Measurements from ENCODE around the gene WDFY2.

Gene WDFY2

DNA sequence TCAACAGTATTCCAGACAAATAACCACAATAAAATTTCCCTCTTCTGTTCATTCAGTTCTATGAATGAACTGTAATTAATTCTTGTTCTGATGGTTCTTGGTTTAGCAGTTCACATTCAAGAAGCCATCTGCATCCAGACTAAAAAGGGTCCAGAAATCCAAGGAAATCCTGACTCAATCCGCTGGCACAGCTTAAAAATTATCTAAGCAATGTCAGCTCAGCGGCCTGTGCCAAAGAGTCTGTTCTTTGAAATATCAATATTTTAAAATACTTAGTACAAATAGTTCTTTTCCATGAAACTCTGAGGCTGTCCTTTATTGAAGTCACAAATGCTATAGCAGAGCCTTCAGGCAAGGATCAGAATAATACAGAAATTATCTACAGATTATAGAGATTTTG lies 162.5 kb downstream of the WDFY2 start:
- DNase-seq = no peak

DNA sequence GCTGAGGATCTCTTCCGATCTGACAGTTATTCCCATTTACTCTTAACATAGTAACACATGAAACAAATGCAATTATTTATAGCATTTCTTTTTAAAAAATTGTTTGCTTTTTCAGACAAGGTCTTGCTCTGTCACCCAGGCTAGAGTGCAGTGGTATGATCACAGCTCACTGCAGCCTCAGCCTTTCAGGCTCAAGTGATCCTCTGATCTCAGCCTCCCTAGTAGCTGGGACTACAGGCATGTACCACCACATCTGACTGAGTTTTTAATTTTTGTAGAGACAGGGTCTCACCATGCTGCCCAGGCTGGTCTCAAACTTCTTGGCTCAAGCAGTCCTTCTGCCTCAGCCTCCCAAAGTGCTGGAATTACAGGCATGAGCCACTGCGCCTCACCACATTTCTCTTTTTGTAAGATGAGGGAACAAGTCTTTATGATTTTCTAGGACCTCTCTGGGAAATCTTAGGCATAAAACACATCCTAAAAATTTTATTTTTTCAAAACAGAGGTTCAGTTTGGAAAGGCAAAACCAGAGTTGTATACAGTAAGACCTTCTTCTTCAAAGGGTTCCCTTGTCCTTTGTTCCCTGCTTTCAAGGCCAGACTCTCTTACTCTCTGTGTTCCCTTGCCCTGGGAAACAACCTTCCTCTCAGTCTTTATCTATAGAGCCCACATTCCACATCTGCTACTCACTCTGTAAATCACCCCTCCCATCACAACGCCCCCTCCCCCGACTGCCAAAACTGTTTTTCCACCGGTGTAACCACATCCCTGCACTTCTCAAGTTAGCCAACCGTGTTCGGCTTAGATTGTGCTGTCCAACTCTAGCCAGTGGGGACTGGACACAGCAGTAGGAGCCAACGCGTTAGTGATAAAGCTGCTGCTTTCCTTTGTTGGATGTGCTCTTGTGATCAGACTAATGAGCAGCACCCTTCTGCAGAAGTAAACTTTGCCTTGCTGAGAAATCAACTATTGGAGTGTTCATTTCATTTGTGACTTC lies 163.5 kb downstream of the WDFY2 start:
- DNase-seq = no peak

DNA sequence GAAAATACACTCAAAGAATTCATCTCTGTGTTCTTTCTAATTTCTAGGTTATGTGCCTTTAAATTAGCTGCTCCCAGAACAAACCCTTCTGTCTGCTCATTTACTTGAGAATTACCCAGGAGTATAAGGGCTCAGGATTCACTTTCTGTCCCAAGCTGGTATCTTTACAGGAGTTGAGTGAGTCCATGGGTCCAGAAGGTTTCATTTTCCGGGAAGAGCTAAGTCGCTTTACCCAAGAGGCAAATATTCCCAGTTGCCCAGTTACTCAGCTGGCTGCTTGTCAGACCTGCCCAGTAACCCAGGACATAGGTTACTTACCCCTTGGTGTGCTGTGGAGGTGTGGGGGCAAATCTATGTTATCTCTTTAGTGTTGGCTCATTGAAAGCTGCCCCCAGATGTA lies 172.4 kb downstream of the WDFY2 start:
- DNase-seq = no peak

DNA sequence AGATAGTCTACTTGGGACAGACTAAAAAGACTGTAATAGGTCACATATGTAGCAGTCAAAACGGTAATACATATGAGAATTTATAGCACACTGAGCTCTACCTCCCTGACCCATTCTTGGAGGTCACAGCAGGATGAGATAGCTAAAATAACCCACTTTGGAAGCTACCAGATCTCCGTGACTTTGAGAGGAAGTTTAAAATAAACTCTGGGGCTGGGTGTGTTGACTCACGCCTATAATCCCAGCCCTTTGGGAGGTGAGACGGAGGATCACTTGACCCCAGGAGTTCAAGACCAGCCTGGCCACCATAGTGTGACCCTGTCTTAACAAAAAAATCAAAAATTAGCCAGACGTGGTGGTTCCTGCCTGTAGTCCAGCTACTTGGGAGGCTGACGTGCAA lies 174.4 kb downstream of the WDFY2 start:
- DNase-seq = no peak

DNA sequence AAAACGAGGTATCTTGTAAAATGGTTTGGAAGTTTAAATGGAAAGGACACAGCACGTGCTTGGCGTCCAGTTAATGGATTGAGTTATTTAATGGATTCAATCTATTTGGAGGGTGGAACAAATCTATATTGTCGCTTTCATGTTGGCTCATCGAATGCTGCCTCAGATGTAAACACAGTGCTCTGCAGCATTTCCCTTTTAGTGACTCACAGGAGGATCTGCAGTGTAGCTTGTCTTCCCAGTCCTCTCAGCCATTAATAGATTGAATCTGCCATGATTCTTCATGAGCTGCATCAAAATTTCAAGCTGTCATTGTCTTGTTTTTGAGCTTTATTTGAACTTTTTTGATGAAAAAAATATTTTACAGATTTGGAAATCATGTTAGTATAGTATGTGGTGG lies 175.0 kb downstream of the WDFY2 start:
- no peak for DNase-seq

DNA sequence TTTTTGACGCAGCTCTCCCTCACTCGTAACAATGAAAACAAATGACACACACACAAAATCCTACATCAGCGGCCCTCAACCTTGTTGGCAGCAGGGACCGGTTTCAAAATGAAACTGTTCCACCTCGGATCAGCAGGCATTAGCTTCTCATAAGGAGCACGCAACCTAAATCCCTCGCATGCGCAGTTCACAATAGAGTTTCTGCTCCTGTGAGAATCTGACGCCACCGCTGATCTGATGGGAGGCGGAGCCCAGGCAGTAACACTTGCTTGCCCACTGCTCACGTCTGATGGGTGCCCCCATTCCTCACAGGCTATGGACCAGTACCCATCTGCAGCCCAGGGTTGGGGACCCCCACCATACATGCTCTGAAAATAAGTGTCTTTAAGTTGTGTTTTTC lies 176.3 kb downstream of the WDFY2 start:
- DNase-seq = no peak

DNA sequence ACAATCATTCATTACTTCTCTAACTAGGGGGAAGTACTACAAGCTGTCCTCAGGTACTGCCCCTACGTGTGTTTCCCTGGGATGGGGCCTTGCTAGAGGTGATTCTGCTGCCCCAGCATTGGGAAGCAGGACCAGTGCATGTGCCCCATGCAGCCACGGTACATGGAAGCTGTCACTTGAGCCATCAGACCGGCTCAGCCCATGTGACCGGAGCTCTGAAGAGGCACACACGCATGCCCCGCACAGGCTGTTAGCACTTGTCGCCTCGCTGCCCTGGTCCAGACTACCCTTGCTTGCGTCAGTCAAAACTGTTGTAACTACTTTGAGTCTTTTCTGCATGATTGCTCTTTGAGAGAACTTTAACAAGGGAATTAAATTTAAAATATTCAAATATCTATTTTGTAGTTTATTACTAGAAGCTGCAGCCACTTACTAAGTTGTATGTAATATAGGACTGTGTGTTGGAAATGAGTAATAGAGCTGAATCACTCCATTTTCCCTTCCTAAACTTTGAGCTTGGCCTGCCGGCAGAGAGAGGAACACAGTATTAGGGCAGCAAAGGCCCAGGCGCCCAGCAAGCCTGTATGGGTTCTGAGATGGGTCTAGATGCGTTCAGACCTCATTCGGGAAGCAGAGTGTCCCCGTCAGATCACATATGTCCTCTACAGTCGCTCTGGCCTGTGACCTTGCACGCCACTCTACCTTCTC lies 177.5 kb downstream of the WDFY2 start:
- no peak for DNase-seq

DNA sequence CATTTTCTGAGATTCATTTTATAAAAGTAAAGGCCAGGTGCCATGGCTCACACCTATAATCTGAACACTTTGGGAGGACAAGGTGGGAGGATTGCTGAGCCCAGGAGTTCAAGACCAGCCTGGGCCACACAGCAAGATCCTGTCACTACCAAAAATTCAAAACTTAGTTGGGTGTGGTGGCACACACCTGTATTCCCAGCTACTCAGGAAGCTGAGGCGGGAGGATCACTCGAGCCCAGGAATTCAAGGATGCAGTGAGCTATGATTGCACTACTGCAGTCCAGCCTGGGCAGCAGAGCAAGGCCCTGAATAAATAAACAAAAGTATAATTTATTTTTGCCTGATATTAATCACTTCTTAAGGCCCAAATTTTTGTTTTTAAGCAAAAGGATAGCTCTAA lies 179.2 kb downstream of the WDFY2 start:
- no peak for DNase-seq

DNA sequence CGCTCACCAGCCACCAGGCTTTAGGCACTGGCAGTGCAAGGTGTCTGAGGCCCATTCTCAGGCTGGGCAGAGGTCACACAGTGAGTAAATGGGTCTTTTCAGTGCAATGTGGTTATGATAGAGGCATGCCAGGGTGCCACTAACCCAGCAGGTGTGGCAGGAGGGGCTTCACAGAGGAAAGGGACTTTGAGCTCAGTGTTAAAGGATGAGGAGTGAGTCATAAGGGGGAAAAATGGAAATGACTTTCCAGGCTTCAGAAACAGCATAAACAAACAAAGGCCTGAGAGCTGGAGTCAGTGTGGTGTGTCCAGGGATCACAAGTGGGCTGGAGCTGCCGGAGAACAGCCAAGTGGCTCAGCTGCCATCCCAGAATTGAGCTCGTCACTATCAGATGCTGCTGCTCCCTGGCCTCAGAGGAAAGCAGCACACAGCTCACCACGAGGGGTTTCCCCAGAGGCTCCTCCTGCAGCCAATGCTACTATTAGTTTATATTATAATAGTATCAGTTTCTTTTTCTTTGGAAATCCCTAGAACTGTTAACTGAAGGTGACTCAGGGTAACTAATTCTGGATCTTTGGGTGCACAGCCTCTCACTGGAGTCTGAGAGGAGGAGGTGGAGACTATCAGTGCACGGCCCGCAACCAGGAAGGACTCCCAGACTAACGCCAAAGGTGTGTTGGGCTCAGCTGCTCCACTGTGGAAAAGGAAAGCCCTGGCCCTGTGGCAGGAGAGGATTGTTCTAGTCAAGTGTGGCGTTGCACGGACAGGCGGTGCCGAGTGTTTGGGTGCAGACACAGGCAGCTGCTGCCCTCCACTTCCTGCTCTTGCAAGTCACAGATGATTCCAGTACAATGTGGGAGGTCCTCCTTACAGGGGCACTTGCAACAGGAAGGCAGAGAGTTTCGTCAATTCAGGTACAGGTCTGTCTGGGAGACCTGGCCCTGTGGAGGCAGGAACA lies 180.2 kb downstream of the WDFY2 start:
- peak; percentile 65 to 66 for DNase-seq

DNA sequence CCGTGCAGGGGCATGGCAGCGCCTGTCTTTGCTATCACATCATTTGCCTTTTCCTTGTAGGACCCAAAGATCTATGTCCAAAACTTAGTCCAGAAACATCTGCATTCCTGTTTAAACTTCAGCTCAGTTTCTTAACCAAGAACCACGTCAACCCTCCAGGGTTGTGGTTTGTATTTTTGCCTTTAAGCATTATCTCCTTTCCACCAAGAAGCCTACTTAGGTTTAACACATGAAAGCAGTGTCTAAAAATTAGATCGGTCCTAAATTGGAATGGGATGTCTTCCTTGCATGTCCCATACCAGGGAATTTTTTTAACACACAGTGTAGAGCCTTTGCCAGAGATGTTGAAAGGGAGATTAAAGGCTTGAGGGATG lies 180.9 kb downstream of the WDFY2 start:
- no peak for DNase-seq

DNA sequence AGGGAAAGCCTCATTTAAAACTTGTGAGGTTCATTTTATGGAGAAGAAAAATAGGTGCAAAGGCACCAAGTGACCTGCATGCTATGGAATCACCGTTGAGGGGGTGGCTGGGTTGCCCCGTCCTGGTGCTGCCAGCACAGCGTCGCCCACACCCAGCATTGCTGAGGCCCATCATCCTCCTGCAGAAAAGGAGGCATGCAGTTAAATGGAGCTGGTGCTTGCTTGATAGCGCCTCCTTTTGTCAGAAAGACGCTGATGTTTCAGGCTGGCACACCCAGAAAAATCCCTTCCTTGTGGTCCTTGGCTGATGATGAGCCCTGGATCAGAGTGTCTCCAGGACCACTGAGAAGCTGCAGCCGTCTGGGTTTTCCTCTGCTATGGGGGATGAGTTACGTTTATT lies 182.8 kb downstream of the WDFY2 start:
- no peak for DNase-seq

DNA sequence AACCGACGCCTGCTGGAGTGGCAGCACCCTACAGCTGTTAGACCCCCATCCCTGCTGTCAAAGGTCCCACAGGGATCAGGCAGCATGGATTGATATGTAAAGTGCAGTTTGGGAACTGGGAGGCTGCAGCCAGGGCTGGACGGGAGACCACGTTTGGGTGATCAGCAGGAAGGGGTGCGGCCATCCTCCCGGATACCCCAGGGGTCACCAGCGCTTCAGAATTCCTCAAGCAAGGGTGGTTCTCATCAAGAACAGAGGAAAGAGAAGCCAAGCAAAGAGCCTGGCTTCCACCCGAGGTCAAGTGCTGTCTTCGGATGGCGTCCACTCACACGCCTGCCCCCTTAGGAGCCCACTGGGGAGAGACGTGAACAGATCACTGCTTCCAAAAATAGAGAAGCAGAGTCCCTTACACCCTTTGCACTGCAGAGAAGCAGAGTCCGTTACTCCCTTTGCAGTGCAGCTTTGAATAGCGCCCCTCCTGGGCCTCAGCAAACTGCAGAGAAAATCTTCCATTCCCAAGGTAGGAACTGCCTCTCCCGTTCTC lies 184.2 kb downstream of the WDFY2 start:
- DNase-seq = no peak

DNA sequence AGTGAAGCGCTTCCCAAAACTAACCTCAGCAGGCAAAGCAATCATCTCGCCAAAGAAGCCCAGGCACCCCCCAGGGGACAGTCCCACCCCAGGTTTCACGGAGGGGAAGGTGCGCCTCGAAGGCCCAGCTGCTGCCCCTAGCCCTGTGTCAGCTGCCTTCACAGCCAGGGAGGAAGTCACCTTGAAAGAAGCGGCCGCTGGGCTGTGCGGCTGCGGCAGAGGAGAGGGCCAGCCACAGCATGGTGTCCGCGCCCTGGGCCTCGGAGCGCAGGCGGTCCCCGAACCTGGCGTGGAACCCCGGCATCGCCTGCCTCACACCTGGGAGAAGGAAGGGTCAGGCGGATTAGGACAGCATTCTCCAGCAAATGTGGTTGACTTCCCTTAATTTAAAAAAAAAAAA lies 184.7 kb downstream of the WDFY2 start:
- no peak for DNase-seq

DNA sequence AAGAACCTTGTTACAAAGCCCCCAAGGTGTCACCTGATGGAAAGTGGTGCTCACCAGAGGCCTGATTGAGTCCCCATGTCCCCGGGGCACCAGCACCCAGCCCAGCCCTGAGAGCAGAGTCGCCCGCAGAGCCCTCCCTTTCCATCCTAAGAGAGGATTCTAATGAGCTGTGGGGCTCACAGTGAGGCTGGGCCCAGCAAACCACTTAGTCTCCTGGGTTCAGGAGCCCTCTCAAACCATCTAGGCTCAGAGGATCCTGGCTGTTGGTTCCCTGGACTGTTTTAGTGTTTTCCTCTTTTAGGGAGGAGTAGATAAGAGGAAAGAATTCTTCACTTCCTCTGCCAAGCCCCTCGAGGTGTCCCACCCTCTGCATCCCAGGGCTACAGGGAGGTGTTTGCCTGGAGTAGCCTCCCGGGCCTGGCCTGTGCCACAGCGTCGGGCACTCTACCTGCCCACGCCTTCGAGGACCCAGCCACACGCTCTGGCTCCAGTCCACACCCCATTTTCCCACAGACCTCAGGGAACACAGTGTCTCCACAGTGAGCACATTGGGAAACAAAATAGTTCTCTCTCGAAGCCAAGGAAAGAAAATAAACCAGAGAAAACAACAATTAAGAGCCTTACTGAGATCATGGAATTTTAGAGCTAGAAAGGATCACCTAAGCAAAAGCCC lies 185.3 kb downstream of the WDFY2 start:
- no peak for DNase-seq

DNA sequence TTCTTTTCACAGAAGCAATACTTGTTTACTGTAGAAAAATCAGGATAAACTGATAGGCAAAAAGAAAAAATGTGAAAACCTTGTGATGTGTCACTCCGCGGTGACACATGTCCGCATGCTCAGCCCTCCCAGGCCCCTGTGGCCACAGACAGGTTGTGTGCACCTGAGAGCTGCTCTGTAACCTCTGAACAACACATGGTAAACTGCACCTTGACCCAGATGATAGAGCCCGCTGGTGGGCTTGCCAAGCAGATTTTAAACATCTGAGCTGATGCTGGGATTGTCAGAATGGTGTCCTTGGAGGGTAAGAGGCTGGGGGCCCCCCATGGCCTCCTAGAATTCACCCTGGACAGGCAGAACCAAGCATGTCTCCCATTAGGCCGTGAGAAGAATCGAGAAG lies 185.9 kb downstream of the WDFY2 start:
- DNase-seq = no peak

DNA sequence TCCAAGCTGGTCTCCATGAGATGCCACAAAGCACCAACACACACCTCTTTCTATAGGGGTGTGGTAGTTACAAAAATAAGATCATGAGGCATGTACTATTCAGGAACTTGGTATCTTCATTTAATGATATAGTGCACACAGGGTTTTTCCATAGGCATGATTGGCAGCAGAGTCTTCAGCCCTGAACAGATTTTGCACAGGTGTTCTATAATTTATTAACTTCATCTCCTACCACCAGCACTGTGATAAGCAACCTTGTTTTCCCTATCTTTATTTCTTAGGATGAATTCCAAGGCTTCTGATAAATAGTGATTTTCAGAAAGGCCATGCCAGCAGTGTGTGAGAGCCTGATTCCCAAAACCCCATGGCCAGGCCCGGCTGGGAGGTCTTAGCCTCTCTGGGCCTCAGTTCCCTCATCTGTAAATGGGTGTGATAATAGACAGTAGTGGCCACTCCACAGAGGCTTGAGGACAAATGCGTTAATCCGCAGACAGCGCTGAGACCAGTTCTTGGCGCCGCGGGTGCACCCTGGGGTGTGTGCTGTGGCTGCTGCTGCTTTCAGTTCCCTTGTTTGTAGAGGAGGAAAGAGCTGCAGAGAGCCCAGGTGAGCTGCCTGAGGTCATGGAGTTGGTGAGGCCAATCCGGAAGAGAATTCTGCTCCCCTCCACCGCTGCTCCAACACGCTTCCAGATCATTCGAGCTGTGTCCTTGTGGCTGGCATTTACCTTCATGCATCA lies 186.6 kb downstream of the WDFY2 start:
- no peak for DNase-seq

DNA sequence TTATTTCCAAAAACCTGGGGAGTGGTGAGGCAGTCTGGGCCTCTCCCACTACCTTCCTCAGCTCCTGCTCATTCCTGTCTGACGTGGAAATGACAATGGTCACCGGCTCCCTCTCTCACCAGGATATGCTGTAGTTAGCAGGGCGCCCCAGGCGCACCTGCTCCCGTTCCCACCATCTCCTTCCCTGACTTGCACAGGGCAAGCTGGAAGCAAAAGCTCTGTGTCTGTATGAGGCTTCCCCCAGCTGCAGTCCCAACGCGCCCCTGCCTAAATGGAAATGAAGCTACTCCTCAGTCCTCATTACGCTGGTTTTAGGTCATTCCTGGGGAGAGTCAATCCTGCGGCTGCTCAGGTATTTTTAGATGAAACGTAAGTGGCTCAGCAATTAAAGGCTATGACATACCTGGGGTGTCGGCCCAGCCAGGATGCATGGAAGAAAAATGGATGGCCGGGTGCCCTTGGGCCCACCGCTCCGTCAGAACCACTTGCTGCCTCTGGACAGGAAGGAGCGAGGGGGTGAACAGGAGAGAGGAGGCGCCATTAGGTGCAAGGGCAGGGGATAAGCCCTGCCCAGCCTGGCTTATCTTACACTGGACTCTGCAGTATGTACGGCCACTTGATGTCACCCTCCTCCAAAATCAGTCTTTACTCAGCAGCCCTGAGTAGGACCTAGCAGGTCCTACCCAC lies 187.3 kb downstream of the WDFY2 start:
- no peak for DNase-seq

DNA sequence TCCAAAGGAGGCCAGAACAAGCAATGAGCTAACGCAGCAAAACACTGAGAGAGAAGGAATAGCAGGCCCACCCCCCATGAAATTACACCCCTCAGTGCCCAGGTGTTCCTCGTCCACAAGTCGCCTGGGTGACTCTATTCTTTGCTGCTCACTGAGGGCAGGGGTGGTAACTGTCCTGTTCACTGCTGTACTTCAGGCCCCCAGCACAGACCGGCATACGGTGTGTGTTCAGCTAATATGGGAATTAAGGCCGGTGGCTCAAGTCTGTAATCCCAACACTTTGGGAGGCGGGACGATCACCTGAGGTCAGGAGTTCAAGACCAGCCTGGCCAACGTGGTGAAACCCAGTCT lies 187.8 kb downstream of the WDFY2 start:
- DNase-seq = no peak

DNA sequence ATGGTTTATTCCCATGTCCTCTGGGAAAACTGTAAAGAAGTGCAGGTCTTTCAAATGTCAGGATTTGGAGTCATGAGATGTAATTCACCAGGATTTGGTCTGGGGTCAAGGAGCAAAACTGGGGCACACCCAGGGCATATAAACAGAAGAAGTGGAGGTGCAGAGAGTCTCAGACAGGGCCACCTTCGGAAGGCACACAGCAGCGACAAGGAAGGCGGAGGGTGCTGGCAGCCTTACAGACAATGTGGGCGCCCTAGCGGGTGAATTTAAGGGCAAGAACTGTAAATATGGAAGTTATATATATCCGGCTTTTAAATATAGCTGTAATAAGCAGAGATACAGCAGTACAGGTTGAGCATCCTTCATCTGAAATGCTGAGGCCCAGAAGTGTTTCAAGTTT lies 188.5 kb downstream of the WDFY2 start:
- no peak for DNase-seq

DNA sequence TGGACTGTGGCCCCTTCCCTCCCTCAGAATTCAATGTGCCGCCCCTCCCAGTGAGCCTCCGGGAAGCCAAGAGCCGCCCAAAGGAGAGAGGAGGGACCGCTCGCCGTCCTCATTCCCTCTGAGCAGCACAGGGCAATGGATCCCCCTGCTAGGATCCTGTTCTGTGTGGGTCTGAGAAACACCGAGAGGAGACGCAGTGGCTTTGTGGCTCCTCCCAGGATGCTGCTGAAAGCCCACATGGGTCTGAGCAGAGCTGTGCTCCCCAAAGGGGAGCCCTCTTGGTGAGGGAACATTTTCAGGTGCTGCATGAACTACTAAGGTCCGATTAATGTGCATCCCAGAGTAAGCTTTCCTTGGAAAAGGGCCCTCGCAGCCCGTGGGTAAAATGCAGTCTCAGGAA lies 189.3 kb downstream of the WDFY2 start:
- DNase-seq = no peak

DNA sequence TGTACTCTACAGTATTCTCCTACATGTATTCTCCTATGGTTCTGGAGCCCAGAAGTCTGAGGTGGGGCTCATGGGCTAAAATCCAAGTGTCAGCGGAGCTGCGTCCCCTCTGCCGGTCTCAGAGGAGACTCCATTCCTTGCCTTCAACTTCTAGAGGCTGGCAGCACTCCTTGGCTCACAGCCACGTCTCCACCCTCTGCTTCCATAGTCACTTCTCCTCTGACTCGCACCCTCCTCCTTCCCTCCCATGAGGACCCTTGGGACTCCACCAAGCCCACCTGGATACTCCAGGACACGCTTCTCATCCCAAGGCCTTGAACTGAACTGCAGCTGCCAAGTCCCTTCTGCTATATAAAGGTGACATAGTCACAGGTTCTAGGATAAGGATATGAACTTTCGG lies 191.9 kb downstream of the WDFY2 start:
- no peak for DNase-seq
